GM12873 (cell line): Measurements from ENCODE around the gene SRSF11.

Experiments
- CTCF ChIP-seq: IDR thresholded peaks from 2 replicates; pipeline ENCODE4 v1.5.1; 2012; ENCODE audit warnings: low read depth, mild to moderate bottlenecking, moderate library complexity, low read length, control low read depth; ENCODE audit not compliant: insufficient read depth; ENCODE audit errors: missing control alignments

Gene SRSF11

GRCh38 chr1:70288166-70288565 is 67.0 kb downstream of the SRSF11 start:
- no peak for TF ChIP-seq CTCF

- no peak for TF ChIP-seq CTCF
These were observed 69.0 kb downstream of the SRSF11 start for GRCh38 chr1:70290218-70290617.

- no peak for TF ChIP-seq CTCF
These were observed 72.1 kb downstream of the SRSF11 start for GRCh38 chr1:70293186-70293843.

GRCh38 chr1:70295749-70296148 is 74.6 kb downstream of the SRSF11 start:
- no peak for TF ChIP-seq CTCF

- TF ChIP-seq CTCF = no peak
These were observed 78.3 kb downstream of the SRSF11 start for GRCh38 chr1:70299472-70299871.
